Panc1 (cell line): ENCODE results near the gene VIPR2.

Experiments
- POLR2AphosphoS5 ChIP-seq: IDR thresholded peaks from 2 replicates; pipeline ENCODE4 v1.6.1; 2012; ENCODE audit warnings: mild to moderate bottlenecking, low read depth, low read length, moderate library complexity
- SIN3A ChIP-seq: IDR thresholded peaks from 2 replicates; pipeline ENCODE4 v1.6.1; 2012; ENCODE audit warnings: low read depth, mild to moderate bottlenecking, low read length, moderate library complexity, borderline replicate concordance; ENCODE audit not compliant: insufficient read depth
- TF ChIP-seq, protein P1 (sequence below): fragments of 450-650 bp; IDR thresholded peaks from 2 replicates; pipeline ENCODE4 v1.5.1; 2017; ENCODE audit warnings: mild to moderate bottlenecking
- TF ChIP-seq, protein P2 (sequence below), 2 experiments: IDR thresholded peaks; 2 replicates each; pipeline ENCODE4 v1.6.1; 2011 to 2012; ENCODE audit warnings: low read depth in 2 of 2, control low read depth in 1 of 2, low read length in 1 of 2, mild to moderate bottlenecking in 1 of 2, moderate library complexity in 1 of 2; ENCODE audit not compliant: insufficient read depth in 1 of 2

DNA sequence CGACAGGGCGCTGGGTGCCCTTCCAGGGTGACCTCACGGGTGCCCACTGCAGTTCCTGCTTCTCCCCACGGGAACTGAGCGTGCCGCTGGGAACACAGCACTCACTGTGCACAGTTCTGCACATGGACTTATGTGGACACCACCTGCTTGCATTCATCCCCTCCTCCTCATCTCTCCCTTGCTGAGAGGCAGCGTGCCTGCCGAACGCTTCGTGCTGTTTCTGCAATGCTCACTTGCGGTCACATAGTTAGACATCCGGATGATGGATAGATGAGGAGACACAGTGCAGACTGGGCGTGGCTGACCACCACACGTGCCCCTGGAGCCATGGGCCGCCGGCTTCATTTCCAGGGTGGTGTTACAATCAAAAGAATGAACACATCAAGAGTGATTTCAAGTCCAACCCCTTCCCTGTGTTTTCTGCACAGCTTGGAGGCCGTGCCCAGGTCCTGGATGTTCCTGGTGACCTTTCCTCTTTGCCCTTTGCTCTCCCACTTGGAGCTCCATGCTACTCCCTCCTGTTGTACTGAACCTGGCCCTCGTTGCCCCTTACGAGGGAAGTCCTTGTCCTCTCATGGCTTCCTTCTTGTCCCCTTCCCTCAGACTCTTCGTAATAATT is 119.4 kb downstream of the VIPR2 start:
- no peak for TF ChIP-seq SIN3A
- TF ChIP-seq POLR2AphosphoS5, result no peak
- TF ChIP-seq, protein P1, sequence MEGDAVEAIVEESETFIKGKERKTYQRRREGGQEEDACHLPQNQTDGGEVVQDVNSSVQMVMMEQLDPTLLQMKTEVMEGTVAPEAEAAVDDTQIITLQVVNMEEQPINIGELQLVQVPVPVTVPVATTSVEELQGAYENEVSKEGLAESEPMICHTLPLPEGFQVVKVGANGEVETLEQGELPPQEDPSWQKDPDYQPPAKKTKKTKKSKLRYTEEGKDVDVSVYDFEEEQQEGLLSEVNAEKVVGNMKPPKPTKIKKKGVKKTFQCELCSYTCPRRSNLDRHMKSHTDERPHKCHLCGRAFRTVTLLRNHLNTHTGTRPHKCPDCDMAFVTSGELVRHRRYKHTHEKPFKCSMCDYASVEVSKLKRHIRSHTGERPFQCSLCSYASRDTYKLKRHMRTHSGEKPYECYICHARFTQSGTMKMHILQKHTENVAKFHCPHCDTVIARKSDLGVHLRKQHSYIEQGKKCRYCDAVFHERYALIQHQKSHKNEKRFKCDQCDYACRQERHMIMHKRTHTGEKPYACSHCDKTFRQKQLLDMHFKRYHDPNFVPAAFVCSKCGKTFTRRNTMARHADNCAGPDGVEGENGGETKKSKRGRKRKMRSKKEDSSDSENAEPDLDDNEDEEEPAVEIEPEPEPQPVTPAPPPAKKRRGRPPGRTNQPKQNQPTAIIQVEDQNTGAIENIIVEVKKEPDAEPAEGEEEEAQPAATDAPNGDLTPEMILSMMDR, result no peak
- TF ChIP-seq, protein P2, sequence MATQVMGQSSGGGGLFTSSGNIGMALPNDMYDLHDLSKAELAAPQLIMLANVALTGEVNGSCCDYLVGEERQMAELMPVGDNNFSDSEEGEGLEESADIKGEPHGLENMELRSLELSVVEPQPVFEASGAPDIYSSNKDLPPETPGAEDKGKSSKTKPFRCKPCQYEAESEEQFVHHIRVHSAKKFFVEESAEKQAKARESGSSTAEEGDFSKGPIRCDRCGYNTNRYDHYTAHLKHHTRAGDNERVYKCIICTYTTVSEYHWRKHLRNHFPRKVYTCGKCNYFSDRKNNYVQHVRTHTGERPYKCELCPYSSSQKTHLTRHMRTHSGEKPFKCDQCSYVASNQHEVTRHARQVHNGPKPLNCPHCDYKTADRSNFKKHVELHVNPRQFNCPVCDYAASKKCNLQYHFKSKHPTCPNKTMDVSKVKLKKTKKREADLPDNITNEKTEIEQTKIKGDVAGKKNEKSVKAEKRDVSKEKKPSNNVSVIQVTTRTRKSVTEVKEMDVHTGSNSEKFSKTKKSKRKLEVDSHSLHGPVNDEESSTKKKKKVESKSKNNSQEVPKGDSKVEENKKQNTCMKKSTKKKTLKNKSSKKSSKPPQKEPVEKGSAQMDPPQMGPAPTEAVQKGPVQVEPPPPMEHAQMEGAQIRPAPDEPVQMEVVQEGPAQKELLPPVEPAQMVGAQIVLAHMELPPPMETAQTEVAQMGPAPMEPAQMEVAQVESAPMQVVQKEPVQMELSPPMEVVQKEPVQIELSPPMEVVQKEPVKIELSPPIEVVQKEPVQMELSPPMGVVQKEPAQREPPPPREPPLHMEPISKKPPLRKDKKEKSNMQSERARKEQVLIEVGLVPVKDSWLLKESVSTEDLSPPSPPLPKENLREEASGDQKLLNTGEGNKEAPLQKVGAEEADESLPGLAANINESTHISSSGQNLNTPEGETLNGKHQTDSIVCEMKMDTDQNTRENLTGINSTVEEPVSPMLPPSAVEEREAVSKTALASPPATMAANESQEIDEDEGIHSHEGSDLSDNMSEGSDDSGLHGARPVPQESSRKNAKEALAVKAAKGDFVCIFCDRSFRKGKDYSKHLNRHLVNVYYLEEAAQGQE (IDR thresholded peaks at IDR 0.05; ENCODE audit: insufficient read depth in 1 of 2, low read depth in 2 of 2, low read length in 1 of 2), result no peak
